ENCODE results near the gene HELLS.

DNA sequence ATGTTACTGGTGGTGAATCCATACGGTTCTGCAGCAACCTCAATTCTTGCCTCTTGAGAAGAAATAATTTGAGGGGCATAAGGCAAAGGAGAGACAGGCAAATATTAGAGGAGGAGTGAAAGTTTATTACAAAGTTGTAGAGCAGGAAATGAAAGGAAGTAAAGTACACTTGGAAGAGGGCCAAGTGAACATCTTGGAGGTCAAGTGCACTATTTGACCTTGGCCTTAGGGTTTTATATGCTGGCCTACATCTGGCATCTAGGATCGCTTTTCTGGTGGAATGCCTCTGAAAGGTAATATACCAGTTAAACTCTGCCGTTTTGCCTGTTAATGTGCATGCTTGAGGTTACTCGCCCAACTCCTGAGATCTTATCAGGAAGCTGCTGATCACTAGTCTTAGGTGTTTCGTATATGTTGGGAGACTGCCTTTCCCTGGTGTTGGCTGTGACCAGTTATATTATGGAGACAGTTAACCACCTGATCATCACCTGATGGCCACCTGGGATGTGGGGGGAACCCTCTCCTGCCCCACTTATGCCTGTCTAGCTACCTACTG lies 71.9 kb downstream of the HELLS start:
- TF ChIP-seq POLR2A (IDR thresholded peaks at IDR 0.05) (no peak), POLR2AphosphoS5 (IDR thresholded peaks at IDR 0.05) (no peak), CTCF (IDR thresholded peaks at IDR 0.05) (no peak)
